ENCODE data around the gene CCSER1. TPM values are rescaled to one million over a fixed set of nuclear protein-coding genes. Genes with fewer than 3 reads are reported as not detected.

Gene CCSER1
- total and polyA plus RNA-seq, 2 experiments from 2014 or later, result 2.9 to 3.4 TPM

DNA sequence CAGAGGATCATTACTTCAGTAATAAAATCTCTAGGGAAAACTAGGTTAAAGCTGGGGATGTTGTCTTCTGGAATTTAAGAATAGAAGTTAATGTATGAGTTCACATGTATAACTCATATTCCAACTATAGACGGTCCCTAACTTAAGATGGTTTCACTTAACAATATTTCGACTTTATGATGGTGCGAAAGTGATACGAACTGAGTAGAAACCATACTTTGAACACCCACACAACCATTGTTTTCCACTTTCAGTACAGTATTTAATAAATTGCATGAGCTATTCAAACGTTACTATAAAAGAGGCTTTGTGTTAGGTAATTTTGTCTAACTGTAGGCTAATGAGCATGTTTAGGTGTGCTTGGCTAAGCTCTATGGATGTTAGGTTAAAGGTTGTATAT, 38.7 kb downstream of the CCSER1 start:
- no peaks in the 10 kb centered on the region for H4K20me1 ChIP-seq (replicated peaks; ENCODE audit: insufficient read depth)
- no peaks in the 10 kb centered on the region for H3K9me3 Mint-ChIP-seq
- H3K9me2 ChIP-seq (ENCODE audit: insufficient read depth), result no peaks in the 10 kb centered on the region
- H3K4me1 Mint-ChIP-seq, result no peaks in the 10 kb centered on the region; the same call in 2 of the 3 replicates
- no peak overlapping the region for H3K27ac Mint-ChIP-seq
- ATAC-seq (no peak), DNase-seq (ENCODE audit: low spot score) (no peak)
- H3K27me3 ChIP-seq (ENCODE audit: insufficient read depth), result no peaks in the 10 kb centered on the region
- no peak overlapping the region for H3K4me3 ChIP-seq
- TF ChIP-seq EZH2phosphoT487 (IDR thresholded peaks at IDR 0.05; ENCODE audit: unreplicated experiment), result no peak
- TF ChIP-seq NANOG (IDR thresholded peaks at IDR 0.05; ENCODE audit: borderline replicate concordance), result no peak
- no peak for TF ChIP-seq POLR2AphosphoS5 (IDR thresholded peaks at IDR 0.05; ENCODE audit: low read depth)
- TF ChIP-seq, protein P1, sequence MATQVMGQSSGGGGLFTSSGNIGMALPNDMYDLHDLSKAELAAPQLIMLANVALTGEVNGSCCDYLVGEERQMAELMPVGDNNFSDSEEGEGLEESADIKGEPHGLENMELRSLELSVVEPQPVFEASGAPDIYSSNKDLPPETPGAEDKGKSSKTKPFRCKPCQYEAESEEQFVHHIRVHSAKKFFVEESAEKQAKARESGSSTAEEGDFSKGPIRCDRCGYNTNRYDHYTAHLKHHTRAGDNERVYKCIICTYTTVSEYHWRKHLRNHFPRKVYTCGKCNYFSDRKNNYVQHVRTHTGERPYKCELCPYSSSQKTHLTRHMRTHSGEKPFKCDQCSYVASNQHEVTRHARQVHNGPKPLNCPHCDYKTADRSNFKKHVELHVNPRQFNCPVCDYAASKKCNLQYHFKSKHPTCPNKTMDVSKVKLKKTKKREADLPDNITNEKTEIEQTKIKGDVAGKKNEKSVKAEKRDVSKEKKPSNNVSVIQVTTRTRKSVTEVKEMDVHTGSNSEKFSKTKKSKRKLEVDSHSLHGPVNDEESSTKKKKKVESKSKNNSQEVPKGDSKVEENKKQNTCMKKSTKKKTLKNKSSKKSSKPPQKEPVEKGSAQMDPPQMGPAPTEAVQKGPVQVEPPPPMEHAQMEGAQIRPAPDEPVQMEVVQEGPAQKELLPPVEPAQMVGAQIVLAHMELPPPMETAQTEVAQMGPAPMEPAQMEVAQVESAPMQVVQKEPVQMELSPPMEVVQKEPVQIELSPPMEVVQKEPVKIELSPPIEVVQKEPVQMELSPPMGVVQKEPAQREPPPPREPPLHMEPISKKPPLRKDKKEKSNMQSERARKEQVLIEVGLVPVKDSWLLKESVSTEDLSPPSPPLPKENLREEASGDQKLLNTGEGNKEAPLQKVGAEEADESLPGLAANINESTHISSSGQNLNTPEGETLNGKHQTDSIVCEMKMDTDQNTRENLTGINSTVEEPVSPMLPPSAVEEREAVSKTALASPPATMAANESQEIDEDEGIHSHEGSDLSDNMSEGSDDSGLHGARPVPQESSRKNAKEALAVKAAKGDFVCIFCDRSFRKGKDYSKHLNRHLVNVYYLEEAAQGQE (IDR thresholded peaks at IDR 0.05; ENCODE audit: unreplicated experiment), result no peak
- TF ChIP-seq CTCF (conservative IDR thresholded peaks at IDR 0.05; ENCODE audit: low read depth in 2 of 2), result no peak
- no peak for TF ChIP-seq EZH2 (IDR thresholded peaks at IDR 0.05; ENCODE audit: low read depth, unreplicated experiment)
- no peak for TF ChIP-seq ZNF114 (CRISPR knock-in tag; IDR thresholded peaks at IDR 0.05)
- TF ChIP-seq CREB1 (CRISPR knock-in tag; IDR thresholded peaks at IDR 0.05; ENCODE audit: low read depth), result no peak
- TF ChIP-seq STAT1 (IDR thresholded peaks at IDR 0.05; ENCODE audit: unreplicated experiment), result no peak
- no peak for TF ChIP-seq ZNF331 (CRISPR knock-in tag; IDR thresholded peaks at IDR 0.05; ENCODE audit: low read depth)
- no peak for TF ChIP-seq ZNF462 (CRISPR knock-in tag; IDR thresholded peaks at IDR 0.05)
- TF ChIP-seq ETS1 (IDR thresholded peaks at IDR 0.05), result no peak
- TF ChIP-seq JUNB (IDR thresholded peaks at IDR 0.05; ENCODE audit: unreplicated experiment), result no peak
- no peak overlapping the region for H3K4me3 Mint-ChIP-seq
- H3K36me3 Mint-ChIP-seq (ENCODE audit: low read depth), result no peaks in the 10 kb centered on the region
- H3K36me3 ChIP-seq (ENCODE audit: insufficient read depth), result 0 out of 2 replicates have a peak, but pooled peaks cover 3% of the 10 kb centered on the region
- H3F3A ChIP-seq (replicated peaks; ENCODE audit: low read depth), result no peaks in the 10 kb centered on the region
- H3K4me1 ChIP-seq (ENCODE audit: insufficient read depth), result no peaks in the 10 kb centered on the region
- H3K4me2 ChIP-seq, result no peak overlapping the region
- no peak overlapping the region for H2AFZ ChIP-seq
- no peaks in the 10 kb centered on the region for H3K27me3 Mint-ChIP-seq (ENCODE audit: insufficient read depth, low read depth, poor library complexity)
- no peak overlapping the region for H3K27ac ChIP-seq (ENCODE audit: low read depth)
- no peaks in the 10 kb centered on the region for H3K79me2 ChIP-seq (replicated peaks; ENCODE audit: insufficient read depth)
